H1 (cell line): ENCODE data around the gene TPO. TPM values are rescaled to one million over a fixed set of nuclear protein-coding genes. Genes with fewer than 3 reads are reported as not detected.

Experiments used
- CHD7 ChIP-seq: fragments of 300-600 bp; sonication (generic); IDR thresholded peaks from 2 replicates; pipeline ENCODE4 v1.7.1; 2012; ENCODE audit warnings: low read length, moderate library complexity, mild to moderate bottlenecking, inconsistent platforms; ENCODE audit not compliant: insufficient replicate concordance
- CTCF ChIP-seq, 3 experiments: IDR thresholded peaks; 1 replicate in 2 of 3; 2 replicates in 1 of 3; pipeline versions ENCODE4 v1.5.1 to v1.6.1; 2011; ENCODE audit warnings: low read length in 3 of 3, mild to moderate bottlenecking in 3 of 3, inconsistent platforms in 2 of 3, low read depth in 1 of 3, moderate library complexity in 1 of 3; ENCODE audit not compliant: insufficient read depth in 1 of 3; ENCODE audit errors: control extremely low read depth in 1 of 3
- EP300 ChIP-seq, 2 experiments: IDR thresholded peaks; 1 replicate in 1 of 2; 2 replicates in 1 of 2; pipeline ENCODE4 v1.6.1; 2011 to 2012; ENCODE audit warnings: low read depth in 2 of 2, low read length in 2 of 2, mild to moderate bottlenecking in 2 of 2, borderline replicate concordance in 1 of 2, inconsistent platforms in 1 of 2, moderate library complexity in 1 of 2
- GABPA ChIP-seq: IDR thresholded peaks from 2 replicates; pipeline ENCODE4 v1.6.1; 2011; ENCODE audit warnings: mild to moderate bottlenecking, low read length, moderate library complexity, borderline replicate concordance; ENCODE audit not compliant: insufficient read depth
- HDAC6 ChIP-seq: IDR thresholded peaks from one replicate; pipeline ENCODE4 v1.7.1; 2012; ENCODE audit warnings: low read depth, mild to moderate bottlenecking, inconsistent platforms, low read length, moderate library complexity
- SIX5 ChIP-seq: IDR thresholded peaks from 2 replicates; pipeline ENCODE4 v1.6.1; 2011; ENCODE audit warnings: mild to moderate bottlenecking, low read depth, low read length
- SP1 ChIP-seq: IDR thresholded peaks from 2 replicates; pipeline ENCODE4 v1.6.1; 2011; ENCODE audit warnings: low read depth, low read length
- SRF ChIP-seq: IDR thresholded peaks from 2 replicates; pipeline ENCODE4 v1.6.1; 2011; ENCODE audit warnings: mild to moderate bottlenecking, low read depth, low read length, moderate library complexity
- TBP ChIP-seq: IDR thresholded peaks from 2 replicates; pipeline ENCODE4 v1.6.1; 2011; ENCODE audit warnings: low read depth, low read length, improper control_type of control experiment
- TEAD4 ChIP-seq: IDR thresholded peaks from 2 replicates; pipeline ENCODE4 v1.6.1; 2012; ENCODE audit warnings: low read depth, low read length, inconsistent platforms, mixed read lengths
- polyA plus RNA-seq, 7 experiments: library from polyadenylated mRNA; depleted of rRNA in 3 of 7; stranded (reverse) in 5 of 7; unstranded in 2 of 7; fragments of >200 nt in 5 of 7; fragments of 200-250 nt in 2 of 7; gene quantifications; 1 replicate in 5 of 7; 2 replicates in 1 of 7; 4 replicates in 1 of 7; pipeline versions ENCODE4 v1.2.1 to v1.2.3, GENCODE V29; 2011 to 2013; ENCODE audit warnings: missing spikeins in 2 of 7, mixed read lengths in 2 of 7
- total RNA-seq: library from RNA; stranded (reverse); fragmentation: NEBNext Ultra II Directional; extraction: Animal tissue kit (Norgen Biotek cat#: 25700); gene quantifications from 2 replicates; pipeline ENCODE4 v1.2.1, GENCODE V29; 2021

The TPO gene
- total and polyA plus RNA-seq, 2 of the 8 experiments (the other 6 are each of a cell fraction or from before 2014, with no cell fraction given) = not detected

- no peak for TF ChIP-seq CHD7
- TF ChIP-seq TBP = no peak
- no peak for TF ChIP-seq SIX5
- TF ChIP-seq CTCF (IDR thresholded peaks at IDR 0.05; ENCODE audit: control extremely low read depth in 1 of 3, insufficient read depth in 1 of 3, low read depth in 1 of 3, low read length in 3 of 3) = no peak
- TF ChIP-seq GABPA = no peak
- no peak for TF ChIP-seq EP300 (IDR thresholded peaks at IDR 0.05; ENCODE audit: borderline replicate concordance in 1 of 2, low read depth in 2 of 2, low read length in 2 of 2)
- TF ChIP-seq SRF = no peak
- no peak for TF ChIP-seq TEAD4
- no peak for TF ChIP-seq HDAC6
- no peak for TF ChIP-seq SP1
Observed at GRCh38 chr2:1367601-1368000, 45.7 kb upstream of the TPO start (continued).
